NB4 (cell line): Measurements from ENCODE around the gene TEAD1.

Experiments
- MYC ChIP-seq: IDR thresholded peaks from 2 replicates; pipeline ENCODE4 v1.6.1; 2011; ENCODE audit warnings: low read depth, low read length
- POLR2A ChIP-seq: IDR thresholded peaks from 2 replicates; pipeline ENCODE4 v1.6.1; 2011; ENCODE audit warnings: mild to moderate bottlenecking; ENCODE audit not compliant: insufficient read length; ENCODE audit errors: extremely low read depth
- TF ChIP-seq, protein P1 (sequence below): IDR thresholded peaks from one replicate; pipeline ENCODE4 v1.5.1; 2012; ENCODE audit warnings: low read depth, low read length
- TF ChIP-seq, protein P2 (sequence below): IDR thresholded peaks from 2 replicates; pipeline ENCODE4 v1.6.1; 2011; ENCODE audit warnings: low read depth, low read length

DNA sequence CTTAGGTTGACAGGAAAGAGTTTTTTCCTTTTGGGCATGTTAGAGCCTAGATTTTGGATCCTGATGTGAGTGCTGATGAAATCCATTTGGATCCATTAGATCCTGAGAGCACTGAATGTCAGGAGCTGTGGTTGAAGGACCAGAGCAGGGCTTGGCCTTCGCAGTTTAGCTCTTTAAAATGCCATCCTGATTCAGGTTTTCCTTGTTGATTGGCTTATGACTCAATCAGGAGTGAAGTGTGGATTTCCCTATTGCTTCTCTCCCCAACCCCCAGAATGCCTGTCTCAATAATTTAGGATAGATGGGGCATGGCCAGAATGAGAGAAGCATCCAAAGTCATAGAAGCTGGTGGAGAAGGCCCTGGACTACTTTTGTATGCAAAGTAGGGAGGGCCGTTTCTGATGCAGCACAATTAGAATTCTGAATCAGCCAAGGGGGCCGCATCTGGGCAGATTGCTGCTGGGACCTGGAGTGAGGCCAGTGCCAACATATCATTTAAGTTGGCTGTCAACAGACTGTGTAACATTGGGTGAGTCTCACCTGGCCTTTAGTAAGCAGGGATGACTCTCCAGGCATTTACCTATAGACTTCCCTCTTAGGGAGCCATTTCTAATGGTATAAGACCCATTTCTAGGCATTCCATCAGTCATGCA, 80.5 kb downstream of the TEAD1 start:
- TF ChIP-seq POLR2A (no peak), MYC (no peak)
- TF ChIP-seq, protein P1, sequence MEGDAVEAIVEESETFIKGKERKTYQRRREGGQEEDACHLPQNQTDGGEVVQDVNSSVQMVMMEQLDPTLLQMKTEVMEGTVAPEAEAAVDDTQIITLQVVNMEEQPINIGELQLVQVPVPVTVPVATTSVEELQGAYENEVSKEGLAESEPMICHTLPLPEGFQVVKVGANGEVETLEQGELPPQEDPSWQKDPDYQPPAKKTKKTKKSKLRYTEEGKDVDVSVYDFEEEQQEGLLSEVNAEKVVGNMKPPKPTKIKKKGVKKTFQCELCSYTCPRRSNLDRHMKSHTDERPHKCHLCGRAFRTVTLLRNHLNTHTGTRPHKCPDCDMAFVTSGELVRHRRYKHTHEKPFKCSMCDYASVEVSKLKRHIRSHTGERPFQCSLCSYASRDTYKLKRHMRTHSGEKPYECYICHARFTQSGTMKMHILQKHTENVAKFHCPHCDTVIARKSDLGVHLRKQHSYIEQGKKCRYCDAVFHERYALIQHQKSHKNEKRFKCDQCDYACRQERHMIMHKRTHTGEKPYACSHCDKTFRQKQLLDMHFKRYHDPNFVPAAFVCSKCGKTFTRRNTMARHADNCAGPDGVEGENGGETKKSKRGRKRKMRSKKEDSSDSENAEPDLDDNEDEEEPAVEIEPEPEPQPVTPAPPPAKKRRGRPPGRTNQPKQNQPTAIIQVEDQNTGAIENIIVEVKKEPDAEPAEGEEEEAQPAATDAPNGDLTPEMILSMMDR, result no peak
- TF ChIP-seq, protein P2, sequence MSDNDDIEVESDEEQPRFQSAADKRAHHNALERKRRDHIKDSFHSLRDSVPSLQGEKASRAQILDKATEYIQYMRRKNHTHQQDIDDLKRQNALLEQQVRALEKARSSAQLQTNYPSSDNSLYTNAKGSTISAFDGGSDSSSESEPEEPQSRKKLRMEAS, result no peak
